Measurements from ENCODE around the gene AADAC.
"Not testable (repeated sequence)": the region's sequence is repeated elsewhere in the genome, so short reads cannot be mapped to it uniquely, and the experiment has no call there.

Gene AADAC, protein sequence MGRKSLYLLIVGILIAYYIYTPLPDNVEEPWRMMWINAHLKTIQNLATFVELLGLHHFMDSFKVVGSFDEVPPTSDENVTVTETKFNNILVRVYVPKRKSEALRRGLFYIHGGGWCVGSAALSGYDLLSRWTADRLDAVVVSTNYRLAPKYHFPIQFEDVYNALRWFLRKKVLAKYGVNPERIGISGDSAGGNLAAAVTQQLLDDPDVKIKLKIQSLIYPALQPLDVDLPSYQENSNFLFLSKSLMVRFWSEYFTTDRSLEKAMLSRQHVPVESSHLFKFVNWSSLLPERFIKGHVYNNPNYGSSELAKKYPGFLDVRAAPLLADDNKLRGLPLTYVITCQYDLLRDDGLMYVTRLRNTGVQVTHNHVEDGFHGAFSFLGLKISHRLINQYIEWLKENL

DNA sequence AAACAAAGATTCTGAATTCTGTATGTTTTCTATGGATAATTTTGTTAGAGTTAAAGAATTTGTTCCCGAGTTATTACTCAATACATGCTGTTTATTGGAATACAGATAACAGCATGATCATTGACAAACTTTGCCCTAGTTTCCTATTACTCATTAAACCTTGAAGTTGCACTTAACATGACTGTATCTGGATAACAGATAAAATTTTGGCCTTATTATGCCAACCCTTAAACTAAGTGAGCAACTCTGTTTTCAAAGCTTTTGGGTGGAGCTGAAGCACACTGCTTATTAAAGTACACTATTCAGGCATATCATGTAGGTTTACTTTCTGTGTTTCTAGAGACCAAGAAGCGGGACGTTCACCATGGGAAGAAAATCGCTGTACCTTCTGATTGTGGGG lies at the start of gene AADAC:
TSS of gene AADAC (plus strand) at position 318 of the 400 bp plus-strand sequence. CDS start at position 365, 47 bp downstream.
- DNase-seq: no peak

- DNase-seq: not testable (repeated sequence)
Observed at GRCh38 chr3:151764699-151765098, 49.2 kb upstream of the AADAC start.

- no peak for DNase-seq
Observed at GRCh38 chr3:151765685-151766084, 48.2 kb upstream of the AADAC start.

DNA sequence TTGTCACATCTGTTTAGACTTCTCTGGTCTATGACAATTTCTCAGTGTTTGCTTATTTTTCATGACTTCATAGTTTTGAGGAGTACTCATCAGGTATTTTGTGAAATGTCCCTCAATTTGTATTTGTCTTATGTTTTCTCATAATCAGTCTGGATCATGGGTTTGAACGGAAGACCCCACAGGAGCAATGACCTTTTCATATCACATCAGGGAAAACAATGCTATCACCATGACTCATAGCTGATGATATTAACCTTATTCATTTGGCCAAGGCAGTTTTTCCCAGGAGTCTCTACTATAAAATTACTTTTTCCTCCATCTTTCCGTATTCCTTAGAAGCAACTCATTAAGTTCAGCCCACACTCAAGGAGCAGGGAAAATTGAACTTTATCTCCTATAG lies 47.5 kb upstream of the AADAC start:
- no peak for DNase-seq

- no peak for DNase-seq
Observed at GRCh38 chr3:151768393-151768930, 45.5 kb upstream of the AADAC start.

DNA sequence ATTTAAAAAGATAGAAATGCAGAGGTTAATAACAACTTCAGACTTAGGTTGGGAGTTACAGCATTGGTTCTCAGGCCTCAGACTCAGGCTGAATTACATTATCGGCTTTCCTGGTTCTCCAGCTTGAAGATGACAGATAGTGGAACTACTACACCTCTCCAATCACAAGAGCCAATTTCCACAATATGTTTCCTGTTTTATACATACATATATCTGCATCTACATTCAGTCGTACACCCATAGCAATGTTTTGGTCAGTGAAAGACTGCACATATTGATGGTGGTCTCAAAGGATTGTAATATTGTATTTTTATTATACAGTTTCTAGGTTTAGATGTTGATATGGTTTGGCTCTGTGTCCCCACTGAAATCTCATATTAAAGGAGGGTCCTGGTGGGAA lies 44.7 kb upstream of the AADAC start:
- DNase-seq: no peak

- DNase-seq: no peak
Observed at GRCh38 chr3:151770956-151771355, 43.0 kb upstream of the AADAC start.

DNA sequence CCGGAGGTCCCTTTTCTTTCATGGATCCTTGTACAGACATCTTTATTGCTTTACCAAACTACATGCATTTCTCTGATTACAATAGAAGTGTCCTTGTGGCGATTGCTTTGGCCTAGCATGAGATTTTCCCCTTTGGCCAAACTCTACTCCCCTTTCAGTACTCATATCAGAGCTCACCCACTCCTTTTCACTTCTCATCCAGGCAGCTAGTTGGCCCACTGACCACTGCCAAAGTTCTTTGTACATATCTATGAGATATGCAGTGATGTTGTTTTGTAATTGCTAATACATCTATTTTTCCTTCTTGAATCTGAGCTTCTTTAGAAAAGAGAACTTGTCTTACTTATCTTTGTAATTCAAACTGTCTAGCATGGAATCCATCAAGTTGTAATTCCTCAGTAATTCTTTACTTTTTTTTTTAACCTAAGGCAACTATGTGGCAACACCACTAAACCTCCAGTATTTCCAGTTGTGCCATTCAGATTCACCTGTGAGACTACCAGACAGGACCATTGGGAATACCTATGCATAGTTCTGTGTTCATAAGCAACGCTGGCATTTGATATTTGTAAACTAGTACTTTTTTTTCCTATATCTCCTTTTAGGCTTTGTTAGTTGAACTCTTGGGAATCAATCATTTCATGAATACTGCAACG lies 41.0 kb upstream of the AADAC start:
- DNase-seq: no peak

DNA sequence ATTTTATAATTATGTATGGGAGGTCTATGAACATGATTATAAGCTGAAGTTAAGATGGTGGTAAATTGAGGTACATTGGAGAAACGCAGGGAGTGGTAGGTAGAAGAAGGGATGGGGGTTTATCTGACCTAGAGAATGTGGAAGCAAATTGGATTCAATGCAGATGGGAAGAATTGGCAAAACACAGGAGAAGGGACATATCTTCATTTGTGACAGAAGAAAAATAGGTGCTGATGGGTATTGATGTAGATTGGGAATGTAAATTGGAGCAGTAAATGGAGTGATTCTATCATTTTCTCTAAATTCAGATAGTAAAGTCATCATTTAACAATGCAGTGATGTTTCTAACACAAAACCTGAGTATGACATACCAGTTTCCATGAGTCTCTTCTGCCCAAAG lies 39.7 kb upstream of the AADAC start:
- no peak for DNase-seq

GRCh38 chr3:151774910-151775309 lies 39.0 kb upstream of the AADAC start:
- no peak for DNase-seq

GRCh38 chr3:151775314-151776258 lies 38.3 kb upstream of the AADAC start:
- no peak for DNase-seq

DNA sequence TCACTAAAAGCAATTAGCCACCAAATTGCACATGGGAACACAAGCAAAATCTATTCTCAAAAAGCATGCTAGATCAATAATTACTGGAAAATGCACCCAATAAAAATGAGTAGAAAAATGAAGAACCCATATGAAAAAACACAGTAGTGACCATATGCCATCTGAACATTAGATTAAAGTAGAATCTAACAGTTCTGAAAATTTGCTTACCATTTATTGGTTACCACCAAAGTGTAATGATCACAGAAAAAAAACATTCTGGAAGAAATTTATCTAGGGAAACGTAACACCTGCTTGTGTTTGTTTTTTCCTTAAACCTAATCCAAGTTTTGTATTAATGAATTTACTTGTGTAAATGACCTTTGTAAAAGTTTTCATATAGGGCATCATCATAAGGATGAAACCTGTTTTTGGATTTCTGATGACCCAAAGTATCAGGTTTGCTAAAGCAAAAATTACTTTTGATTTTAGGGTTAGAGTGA lies 37.6 kb upstream of the AADAC start:
- no peak for DNase-seq

DNA sequence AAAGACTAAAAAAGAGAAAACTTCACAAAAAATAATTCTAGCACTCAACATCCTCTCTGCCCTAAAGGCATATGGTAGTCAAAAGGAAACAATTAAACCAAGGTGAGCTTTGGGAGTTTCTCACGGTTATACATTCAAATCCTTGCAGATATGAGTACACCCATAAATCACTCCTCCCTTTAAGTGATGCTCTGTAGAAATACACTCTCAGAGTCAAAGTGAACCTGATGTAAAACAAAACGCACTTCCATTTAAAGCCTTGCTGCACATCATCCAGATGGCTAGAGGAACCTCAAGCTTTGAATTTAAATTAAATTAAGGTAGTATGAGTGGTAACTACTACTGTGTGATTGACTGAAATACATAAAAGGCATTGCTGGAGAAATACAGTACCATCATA lies 36.0 kb upstream of the AADAC start:
- DNase-seq: no peak

DNA sequence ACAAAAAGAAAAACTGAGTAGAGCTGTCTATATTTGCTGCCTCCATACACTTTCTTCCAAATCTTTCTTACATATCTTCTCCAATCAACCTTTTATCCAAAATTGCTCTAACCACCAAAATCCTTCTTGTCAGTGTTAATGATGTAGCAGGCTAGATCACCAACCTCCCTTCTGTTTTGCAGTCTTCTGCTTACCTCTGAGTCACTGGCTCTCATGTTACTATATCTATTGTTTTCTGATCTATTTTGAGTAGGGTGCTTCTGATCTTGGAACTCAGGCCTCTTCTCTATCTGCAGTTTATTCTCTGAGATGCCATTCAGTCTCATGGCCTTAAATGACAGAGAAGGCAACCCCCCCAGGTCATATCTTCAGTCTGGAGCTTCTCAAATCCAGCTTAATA lies 26.3 kb upstream of the AADAC start:
- no peak for DNase-seq

DNA sequence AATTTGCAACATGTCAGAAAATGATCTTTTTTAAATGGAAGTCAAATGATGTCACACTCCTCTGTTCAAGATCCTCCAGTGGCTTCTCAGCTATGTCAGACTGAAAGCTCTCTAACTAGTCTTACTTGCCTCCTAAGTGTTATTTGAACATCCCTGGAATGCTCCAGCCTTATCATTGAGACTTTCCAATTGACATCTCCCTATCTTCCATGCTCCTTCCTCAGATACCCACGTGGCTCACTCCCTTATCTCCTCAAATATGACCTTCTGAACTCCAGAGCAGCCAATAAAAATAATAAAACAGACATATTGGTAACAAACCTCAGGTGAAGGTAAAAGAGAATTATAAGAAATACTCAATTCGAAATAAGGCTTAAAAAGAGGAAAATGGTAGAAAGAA lies 25.5 kb upstream of the AADAC start:
- no peak for DNase-seq

- DNase-seq: no peak
Observed at GRCh38 chr3:151789853-151790463, 24.0 kb upstream of the AADAC start.

DNA sequence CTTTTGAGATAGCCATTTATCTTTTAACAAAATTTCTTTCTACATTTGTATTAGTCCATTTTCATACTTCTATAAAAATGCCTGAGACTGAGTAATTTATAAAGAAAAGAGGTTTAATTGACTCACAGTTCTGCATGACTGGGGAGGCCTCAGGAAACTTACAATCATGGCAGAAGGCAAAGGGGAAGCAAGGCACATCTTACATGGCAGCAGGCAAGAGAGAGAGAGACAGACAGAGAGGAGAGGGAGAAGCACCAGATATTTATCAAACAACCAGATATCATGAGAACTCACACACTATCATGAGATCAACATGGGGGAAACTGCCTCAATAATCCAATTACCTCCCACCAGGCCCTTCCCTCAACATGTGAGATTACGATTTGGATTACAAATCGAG lies 23.2 kb upstream of the AADAC start:
- DNase-seq: not testable (repeated sequence)

DNA sequence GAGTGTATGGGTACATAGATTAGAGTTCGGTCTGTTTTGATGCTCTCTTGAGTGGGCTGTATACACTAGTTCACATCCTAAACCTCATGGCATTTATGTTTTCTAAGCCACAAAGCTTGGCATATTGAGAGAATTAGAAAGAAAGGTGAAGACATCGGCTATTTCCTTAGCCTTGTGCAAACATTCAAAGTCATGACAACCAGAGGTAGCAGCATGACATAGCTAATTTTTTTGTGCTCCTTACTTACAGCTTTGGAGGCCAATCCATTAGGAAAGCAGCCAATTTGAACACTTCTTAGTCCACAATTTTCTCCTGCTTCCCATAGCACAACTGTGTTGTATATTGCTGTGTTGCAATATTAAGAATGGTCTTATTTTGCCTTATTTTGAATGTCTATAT lies 21.5 kb upstream of the AADAC start:
- no peak for DNase-seq

DNA sequence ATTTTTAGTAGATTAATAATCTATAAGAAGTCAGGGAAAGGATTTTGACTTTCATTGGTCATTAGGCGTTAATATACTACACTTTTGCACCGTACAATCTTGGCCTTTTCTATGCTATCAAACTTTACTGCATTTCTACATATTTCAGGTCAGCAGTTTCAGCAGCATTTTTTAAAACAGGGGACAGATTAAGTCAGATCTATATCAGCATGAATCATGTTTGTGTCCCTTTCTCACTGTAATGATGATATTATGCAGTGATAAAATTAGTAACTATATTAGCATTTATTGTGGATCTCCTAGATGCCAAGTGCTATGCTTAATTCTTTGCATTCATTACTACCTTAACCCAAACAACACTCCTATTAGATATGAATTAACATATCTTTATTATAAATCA lies 20.3 kb upstream of the AADAC start:
- no peak for DNase-seq

- no peak for DNase-seq
Observed at GRCh38 chr3:151794080-151794479, 19.8 kb upstream of the AADAC start.

DNA sequence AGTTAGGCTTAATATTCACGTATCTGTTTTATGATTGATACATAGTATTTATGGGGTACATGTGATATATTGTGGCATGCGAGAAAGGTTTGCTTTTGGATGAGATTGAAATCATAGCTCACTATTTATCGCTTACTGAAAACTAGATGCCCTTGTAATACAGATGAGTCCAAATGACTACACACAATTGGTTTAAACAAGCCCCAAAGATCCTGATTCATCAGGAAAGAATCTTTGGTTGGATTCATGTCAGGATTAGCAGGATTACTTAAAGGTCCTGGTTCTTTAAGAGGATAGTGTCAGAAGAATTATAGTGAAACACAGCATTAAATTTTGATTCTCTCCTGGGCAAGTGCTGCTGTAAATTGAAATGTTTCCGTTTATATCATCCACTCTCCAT lies 18.6 kb upstream of the AADAC start:
- DNase-seq: no peak

- no peak for DNase-seq
Observed at GRCh38 chr3:151796105-151796680, 17.7 kb upstream of the AADAC start.
